Activated CD4-positive, alpha-beta memory T cell treated with anti-CD3 and anti-CD28 coated beads, Interleukin-2, amount 10 ng/mL, durations not matched to agents 7 days and 5 days (primary cell): ENCODE results near the gene ITK. TPM values are rescaled to one million over a fixed set of nuclear protein-coding genes. Genes with fewer than 3 reads are reported as not detected.

Experiments used
- CTCF ChIA-PET: fragments of 350-600 bp; sonication (Branson Sonifier 250); formaldehyde crosslinking; loops from one replicate; lab custom pipeline; 2021; ENCODE audit warnings: antibody characterized with exemption, inconsistent platforms; lab: Charles Lee
- POLR2A ChIA-PET: fragments of 350-600 bp; sonication (Branson Sonifier 250); formaldehyde crosslinking; loops from one replicate; lab custom pipeline; 2021; ENCODE audit warnings: antibody characterized with exemption; lab: Charles Lee
- DNase-seq: peaks from one replicate; pipeline ENCODE4 v3.0.0-alpha.2; 2020
- H3K27ac Mint-ChIP-seq: one replicate; pipeline ENCODE4 v1.8.0; 2021; ENCODE audit warnings: mild to moderate bottlenecking, mixed read lengths
- H3K27me3 Mint-ChIP-seq: one replicate; pipeline ENCODE4 v1.8.0; 2021; ENCODE audit warnings: mixed read lengths
- H3K36me3 Mint-ChIP-seq: one replicate; pipeline ENCODE4 v1.8.0; 2021; ENCODE audit warnings: low read depth, mixed read lengths
- H3K4me1 Mint-ChIP-seq: one replicate; pipeline ENCODE4 v1.8.0; 2021; ENCODE audit warnings: mixed read lengths
- H3K4me3 Mint-ChIP-seq: one replicate; pipeline ENCODE4 v1.8.0; 2021; ENCODE audit warnings: mild to moderate bottlenecking, mixed read lengths
- H3K9me3 Mint-ChIP-seq: one replicate; pipeline ENCODE4 v1.8.0; 2021; ENCODE audit warnings: mixed read lengths
- total RNA-seq, 2 experiments: library from RNA; stranded (reverse); gene quantifications; one replicate each; pipeline ENCODE4 v1.2.3, GENCODE V29; 2021

The ITK gene
- total RNA-seq, 2 experiments from 2014 or later: 247 to 249 TPM

DNA sequence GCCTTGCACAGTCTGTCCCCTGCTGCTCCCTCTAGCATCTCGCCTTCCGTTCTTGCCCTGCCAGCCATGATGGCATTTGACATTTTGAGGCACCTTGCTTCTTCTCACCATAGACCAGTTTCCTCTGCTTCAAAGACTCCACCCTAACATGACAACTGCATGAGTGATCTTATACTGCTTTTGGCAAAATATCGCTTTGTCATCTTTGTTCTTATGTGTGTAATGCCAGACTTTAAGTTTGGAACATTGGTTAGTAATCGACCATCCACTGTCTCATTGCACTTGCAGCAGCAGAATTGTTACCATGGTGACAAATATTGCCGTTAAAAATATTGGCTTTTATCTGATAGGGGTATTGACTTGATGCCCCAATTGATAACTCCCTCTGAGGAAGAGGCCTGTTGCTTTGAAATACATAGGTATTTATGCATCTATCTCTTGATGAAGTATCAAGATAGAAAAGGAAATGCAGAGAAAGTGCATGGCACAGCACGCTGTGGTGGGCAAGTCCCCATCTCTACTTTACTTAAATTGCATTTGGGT is 21.4 kb upstream of the ITK start:
- Mint-ChIP-seq H3K36me3 (no peaks in the 10 kb centered on the region), H3K4me1 (peaks cover 69% of the 10 kb centered on the region), H3K27ac (peak overlapping the region; percentile 93), H3K4me3 (peak overlapping the region; percentile 15), H3K27me3 (no peaks in the 10 kb centered on the region), H3K9me3 (no peaks in the 10 kb centered on the region)
- peak; percentile 49 for DNase-seq
- CTCF ChIA-PET: no interaction called here
- POLR2A ChIA-PET: interaction anchor here (0.6 to 1.0 kb wide), 5 partner anchors 10 to 58 kb away, joined by 3 to 7 read pairs (median 3); partner anchors contain the start of gene ITK

- H3K27ac Mint-ChIP-seq: peak overlapping the region; percentile 93
- peak; percentile 56 for DNase-seq
- H3K4me3 Mint-ChIP-seq: peak overlapping the region; percentile 60
- no peaks in the 10 kb centered on the region for H3K9me3 Mint-ChIP-seq
- no peaks in the 10 kb centered on the region for H3K36me3 Mint-ChIP-seq
- POLR2A ChIA-PET: interaction anchor here (0.8 to 1.6 kb wide), 5 partner anchors 10 to 57 kb away, joined by 3 to 7 read pairs (median 3); partner anchors contain the start of gene ITK
- peaks cover 65% of the 10 kb centered on the region for H3K4me1 Mint-ChIP-seq
- H3K27me3 Mint-ChIP-seq: no peaks in the 10 kb centered on the region
- CTCF ChIA-PET: no interaction called here
Measured at GRCh38 chr5:157160001-157160400, 20.6 kb upstream of the ITK start.

DNA sequence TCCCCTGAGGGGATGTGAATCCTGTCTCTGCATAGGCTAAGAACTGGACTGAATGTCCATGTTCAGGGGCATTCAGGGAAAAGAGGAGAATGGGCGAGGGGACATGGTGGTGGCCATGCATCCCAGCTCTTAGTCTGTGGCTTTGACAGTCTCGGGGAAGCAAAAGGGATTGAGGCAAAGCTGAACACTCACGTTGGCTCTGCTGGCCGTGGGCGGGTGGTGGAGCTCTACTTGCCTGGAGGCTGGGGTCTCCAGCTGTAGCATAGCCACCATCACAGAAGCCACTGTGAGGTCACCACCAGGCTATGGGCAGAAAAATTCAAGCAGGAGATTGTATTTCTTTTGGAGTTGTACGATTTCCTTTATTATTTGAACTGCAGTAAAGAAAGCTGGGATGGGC is 18.6 kb upstream of the ITK start:
- no peak overlapping the region for H3K4me3 Mint-ChIP-seq
- no peak overlapping the region for H3K27ac Mint-ChIP-seq
- ChIA-PET POLR2A (interaction anchor here (13.4 kb wide), 1 partner anchor 23 kb away, joined by 260 read pairs; the partner anchor contains the start of gene ITK), CTCF (interaction anchor here (0.5 kb wide), 1 partner anchor 65 kb away, joined by 3 read pairs; no protein-coding TSS in a partner anchor)
- H3K4me1 Mint-ChIP-seq: peaks cover 65% of the 10 kb centered on the region
- no peaks in the 10 kb centered on the region for H3K9me3 Mint-ChIP-seq
- DNase-seq: no peak
- no peaks in the 10 kb centered on the region for H3K27me3 Mint-ChIP-seq
- H3K36me3 Mint-ChIP-seq: no peaks in the 10 kb centered on the region

GRCh38 chr5:157162919-157163510 is 17.6 kb upstream of the ITK start:
- Mint-ChIP-seq H3K9me3 (no peaks in the 10 kb centered on the region), H3K27ac (no peak overlapping the region), H3K27me3 (no peaks in the 10 kb centered on the region), H3K4me1 (peaks cover 66% of the 10 kb centered on the region), H3K36me3 (no peaks in the 10 kb centered on the region), H3K4me3 (no peak overlapping the region)
- ChIA-PET POLR2A (interaction anchor here (1.4 to 13.4 kb wide), 2 partner anchors 14 to 22 kb away, joined by 3 to 260 read pairs; partner anchors contain the start of gene ITK), CTCF (no interaction called here)
- no peak for DNase-seq

DNA sequence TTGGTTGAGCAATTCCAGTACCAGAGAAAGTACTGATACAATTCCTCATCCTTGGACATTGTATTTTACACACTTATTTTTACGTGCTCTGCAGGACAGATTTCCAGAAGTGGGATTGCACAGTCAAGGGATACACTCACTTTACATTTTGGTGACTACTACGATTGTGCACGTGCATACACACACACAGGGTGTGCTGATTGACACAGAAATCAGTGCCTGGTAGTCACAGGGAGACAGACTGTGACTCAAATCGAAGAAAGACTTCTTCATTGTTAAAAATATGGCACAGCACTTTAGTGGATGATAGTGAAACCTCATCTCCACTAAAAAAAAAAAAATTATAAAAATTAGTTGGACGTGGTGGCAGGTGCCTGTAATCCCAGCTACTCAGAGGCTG is 16.1 kb upstream of the ITK start:
- H3K36me3 Mint-ChIP-seq: peaks cover 3% of the 10 kb centered on the region
- H3K27ac Mint-ChIP-seq: no peak overlapping the region
- CTCF ChIA-PET: interaction anchor here (0.7 kb wide), 1 partner anchor 124 kb away, joined by 3 read pairs; no protein-coding TSS in a partner anchor
- peaks cover 67% of the 10 kb centered on the region for H3K4me1 Mint-ChIP-seq
- H3K27me3 Mint-ChIP-seq: no peaks in the 10 kb centered on the region
- POLR2A ChIA-PET: interaction anchor here (0.7 to 13.4 kb wide), 2 partner anchors 20 to 45 kb away, joined by 3 to 260 read pairs; partner anchors contain the start of gene ITK
- no peak overlapping the region for H3K4me3 Mint-ChIP-seq
- H3K9me3 Mint-ChIP-seq: peaks cover under 1% of the 10 kb centered on the region
- peak; percentile 6 for DNase-seq

DNA sequence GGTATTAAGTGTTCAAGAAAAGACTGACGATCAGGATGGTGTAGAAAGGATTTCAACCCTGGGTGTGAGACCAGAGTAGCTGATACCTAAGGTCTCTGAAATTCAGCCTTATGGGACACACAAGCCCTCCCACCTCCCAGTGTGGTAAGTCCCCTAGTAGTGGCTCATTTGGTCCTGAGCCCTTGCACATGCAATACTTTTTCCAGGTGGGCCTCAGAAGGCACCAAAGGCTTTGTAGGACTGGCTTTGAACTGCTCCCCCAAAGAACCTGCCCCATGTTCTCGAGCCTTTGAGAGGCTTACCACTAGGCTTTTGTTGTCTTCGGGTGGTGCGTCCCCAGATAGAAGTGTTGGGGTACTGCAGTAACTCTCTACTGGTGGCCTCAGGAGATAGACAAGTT is 15.4 kb upstream of the ITK start:
- no peak for DNase-seq
- Mint-ChIP-seq H3K9me3 (peaks cover 6% of the 10 kb centered on the region), H3K4me1 (peaks cover 63% of the 10 kb centered on the region), H3K27me3 (no peaks in the 10 kb centered on the region), H3K27ac (no peak overlapping the region), H3K4me3 (no peak overlapping the region), H3K36me3 (peaks cover 4% of the 10 kb centered on the region)
- ChIA-PET CTCF (no interaction called here), POLR2A (interaction anchor here (2.9 to 13.4 kb wide), 2 partner anchors 9 to 19 kb away, joined by 24 to 260 read pairs; partner anchors contain the start of gene ITK)

DNA sequence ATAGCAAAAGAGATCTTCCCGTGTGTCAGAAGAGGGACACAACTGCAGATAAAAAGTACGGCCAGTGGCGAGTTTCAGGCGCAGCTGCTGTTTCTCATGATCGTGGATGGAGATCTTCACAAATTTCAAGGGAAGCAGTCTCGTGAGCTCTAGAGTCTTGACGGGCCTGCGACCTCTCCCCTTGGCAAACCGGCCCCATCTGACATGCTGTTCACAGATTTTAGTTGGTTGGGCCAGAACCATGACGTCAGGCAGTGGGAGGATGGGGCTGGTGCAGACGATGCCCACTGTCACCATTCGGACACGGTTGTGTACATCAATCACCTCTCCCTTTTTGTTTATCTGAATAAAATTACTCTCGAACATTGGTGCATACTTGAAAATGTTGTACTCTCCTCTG is 15.0 kb upstream of the ITK start:
- peaks cover 8% of the 10 kb centered on the region for H3K9me3 Mint-ChIP-seq
- peaks cover 8% of the 10 kb centered on the region for H3K36me3 Mint-ChIP-seq
- peaks cover 65% of the 10 kb centered on the region for H3K4me1 Mint-ChIP-seq
- no peak overlapping the region for H3K27ac Mint-ChIP-seq
- H3K27me3 Mint-ChIP-seq: no peaks in the 10 kb centered on the region
- ChIA-PET CTCF (no interaction called here), POLR2A (interaction anchor here (2.9 to 13.4 kb wide), 2 partner anchors 10 to 19 kb away, joined by 24 to 260 read pairs; partner anchors contain the start of gene ITK)
- no peak overlapping the region for H3K4me3 Mint-ChIP-seq
- DNase-seq: peak; percentile 2

GRCh38 chr5:157166214-157167213 is 14.1 kb upstream of the ITK start, which contains the start of gene GARIN3:
GARIN3 (minus strand) TSS chr5:157166264; CDS start chr5:157166168, 96 bp downstream.
- peaks cover 66% of the 10 kb centered on the region for H3K4me1 Mint-ChIP-seq
- peak; percentile 20 for DNase-seq
- ChIA-PET POLR2A (interaction anchor here (0.8 to 13.4 kb wide), 16 partner anchors 11 to 137 kb away, joined by 3 to 260 read pairs (median 4); partner anchors contain the start of genes ITK and MED7), CTCF (interaction anchor here (1.0 to 2.2 kb wide), 6 partner anchors 9 to 146 kb away, joined by 4 to 13 read pairs (median 6); partner anchors contain the start of gene ITK)
- peak within 1 kb of the TSS; percentile 77 for H3K27ac Mint-ChIP-seq
- H3K9me3 Mint-ChIP-seq: peaks cover 8% of the 10 kb centered on the region
- peak within 1 kb of the TSS; percentile 46 for H3K4me3 Mint-ChIP-seq
- H3K27me3 Mint-ChIP-seq: no peaks in the 10 kb centered on the region
- H3K36me3 Mint-ChIP-seq: peaks cover 10% of the 10 kb centered on the region

DNA sequence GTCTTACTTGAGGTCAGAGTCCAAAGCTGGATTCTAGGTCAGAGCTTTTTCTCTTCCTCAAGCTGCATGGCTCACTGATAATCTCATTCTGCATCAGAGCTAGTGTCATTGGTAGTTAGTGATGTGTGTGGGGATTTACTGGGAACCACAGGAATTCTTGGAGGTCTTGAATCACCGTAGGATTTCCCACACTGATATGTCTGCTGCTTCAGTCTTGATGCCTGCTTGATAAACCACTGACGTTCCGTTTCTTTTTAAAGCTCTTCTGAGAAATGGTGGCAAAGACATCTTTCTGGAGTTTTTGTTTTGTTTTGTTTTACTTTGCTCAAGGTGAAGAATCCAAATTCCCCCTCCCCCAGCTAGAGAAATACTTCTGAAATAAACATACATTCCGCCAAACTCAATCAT is 13.4 kb upstream of the ITK start:
- Mint-ChIP-seq H3K4me1 (peaks cover 72% of the 10 kb centered on the region), H3K27ac (peak overlapping the region; percentile 77), H3K27me3 (no peaks in the 10 kb centered on the region), H3K9me3 (peaks cover 8% of the 10 kb centered on the region), H3K36me3 (peaks cover 10% of the 10 kb centered on the region), H3K4me3 (peak overlapping the region; percentile 46)
- DNase-seq: peak; percentile 24
- CTCF ChIA-PET: interaction anchor here (0.9 to 2.2 kb wide), 9 partner anchors 8 to 146 kb away, joined by 3 to 13 read pairs (median 4); partner anchors contain the start of gene ITK
- POLR2A ChIA-PET: interaction anchor here (0.8 to 13.4 kb wide), 16 partner anchors 11 to 136 kb away, joined by 3 to 260 read pairs (median 4); partner anchors contain the start of genes ITK and MED7

DNA sequence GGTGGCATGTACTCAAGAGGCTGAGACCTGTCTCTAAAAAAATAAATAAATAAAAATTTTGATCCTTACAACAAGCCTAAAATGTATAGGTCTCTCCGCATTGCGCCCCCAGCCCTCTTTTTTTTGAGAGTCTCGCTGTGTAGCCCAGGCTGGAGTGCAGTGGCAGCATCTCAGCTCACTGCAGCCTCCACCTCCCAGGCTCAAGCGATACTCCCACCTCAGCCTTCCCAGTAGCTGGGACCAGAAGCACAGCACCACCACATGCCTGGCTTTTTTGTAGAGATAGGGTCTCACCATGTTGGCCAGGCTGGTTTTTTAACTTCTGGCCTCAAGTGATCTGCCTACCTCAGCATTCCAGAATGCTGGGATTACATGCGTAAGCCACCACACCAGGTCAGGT is 12.4 kb upstream of the ITK start:
- Mint-ChIP-seq H3K9me3 (peaks cover 8% of the 10 kb centered on the region), H3K27ac (no peak overlapping the region), H3K36me3 (peaks cover 10% of the 10 kb centered on the region), H3K4me1 (peaks cover 77% of the 10 kb centered on the region), H3K27me3 (no peaks in the 10 kb centered on the region), H3K4me3 (no peak overlapping the region)
- CTCF ChIA-PET: interaction anchor here (1.1 to 2.2 kb wide), 8 partner anchors 11 to 145 kb away, joined by 3 to 13 read pairs (median 4); partner anchors contain the start of gene ITK
- peak; percentile 10 for DNase-seq
- POLR2A ChIA-PET: interaction anchor here (1.3 to 13.4 kb wide), 8 partner anchors 12 to 85 kb away, joined by 3 to 260 read pairs (median 6); partner anchors contain the start of genes ITK and MED7

DNA sequence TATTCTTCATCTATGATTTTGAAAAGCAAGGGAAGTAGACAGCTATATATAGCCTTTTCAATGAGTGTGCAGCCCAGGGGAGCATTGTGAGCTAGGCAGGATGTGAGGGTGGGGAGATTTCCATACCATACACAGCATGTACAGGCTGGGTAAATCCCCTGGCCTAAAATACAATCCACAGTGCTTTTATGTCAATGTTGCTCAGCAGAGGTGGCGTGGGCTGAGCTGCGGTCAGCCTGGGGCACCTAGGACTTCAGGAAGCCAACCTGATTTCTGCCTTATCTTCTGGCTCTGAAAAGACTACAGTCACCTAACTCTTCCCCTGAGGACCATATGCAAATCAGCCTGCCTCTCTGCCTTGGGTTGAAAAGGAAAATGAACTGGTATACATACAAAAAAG is 8.2 kb upstream of the ITK start:
- Mint-ChIP-seq H3K4me1 (peaks cover 76% of the 10 kb centered on the region), H3K36me3 (peaks cover 10% of the 10 kb centered on the region), H3K27ac (peak overlapping the region; percentile 85), H3K4me3 (peak overlapping the region; percentile 46), H3K9me3 (peaks cover 11% of the 10 kb centered on the region), H3K27me3 (no peaks in the 10 kb centered on the region)
- POLR2A ChIA-PET: interaction anchor here (1.0 to 13.4 kb wide), 12 partner anchors 11 to 99 kb away, joined by 4 to 260 read pairs (median 8); partner anchors contain the start of genes ITK and MED7
- DNase-seq: peak; percentile 85
- CTCF ChIA-PET: interaction anchor here (0.8 to 1.5 kb wide), 5 partner anchors 8 to 30 kb away, joined by 3 to 9 read pairs (median 4); partner anchors contain the start of genes ITK and MED7
